ENCODE data around the gene WHRN. TPM values are rescaled to one million over a fixed set of nuclear protein-coding genes. Genes with fewer than 3 reads are reported as not detected.
A peak's percentile ranks its signal among the peaks of the same experiment; 100 is the strongest.

WHRN gene
- total and polyA plus RNA-seq, 2 donors from 2014 or later, result 4.4 to 14.8 TPM

- Histone ChIP-seq H3K27ac (ENCODE audit: low read depth in 2 of 2, low read length in 2 of 2) (no peak overlapping the region), H3K9me3 (ENCODE audit: control insufficient read depth in 2 of 3, insufficient read depth in 1 of 3, low read length in 3 of 3) (no peaks in the 10 kb centered on the region), H3K36me3 (ENCODE audit: control insufficient read depth in 2 of 3, insufficient read depth in 3 of 3, low read length in 3 of 3) (no peaks in the 10 kb centered on the region), H3K4me3 (ENCODE audit: low read length in 3 of 3) (no peak overlapping the region), H3K4me1 (ENCODE audit: control insufficient read depth in 2 of 3, insufficient read depth in 2 of 3, low read depth in 1 of 3, low read length in 3 of 3) (no peaks in the 10 kb centered on the region), H3K9ac (ENCODE audit: low read length in 3 of 3) (no peak overlapping the region), H3K27me3 (ENCODE audit: control insufficient read depth, insufficient read depth, low read length) (no peaks in the 10 kb centered on the region)
- no peak for FAIRE-seq
- intact Hi-C loops (cut with DNase I), result no loop called here
- peak in 1 of 5 donors; percentile 29 for DNase-seq
- TF ChIP-seq CTCF (IDR thresholded peaks at IDR 0.05; ENCODE audit: borderline replicate concordance, extremely low read depth, insufficient read depth), result no peak
Observed at GRCh38 chr9:114433086-114433485, 72.2 kb downstream of the WHRN start.

- no peak overlapping the region for H3K27ac ChIP-seq (ENCODE audit: low read depth in 2 of 2, low read length in 2 of 2)
- TF ChIP-seq CTCF (IDR thresholded peaks at IDR 0.05; ENCODE audit: borderline replicate concordance, extremely low read depth, insufficient read depth), result no peak
- H3K4me3 ChIP-seq (ENCODE audit: low read length in 3 of 3), result no peak overlapping the region
- H3K9me3 ChIP-seq (ENCODE audit: control insufficient read depth in 2 of 3, insufficient read depth in 1 of 3, low read length in 3 of 3), result no peaks in the 10 kb centered on the region
- intact Hi-C loops (cut with DNase I), result no loop called here
- no peak overlapping the region for H3K9ac ChIP-seq (ENCODE audit: low read length in 3 of 3)
- no peaks in the 10 kb centered on the region for H3K36me3 ChIP-seq (ENCODE audit: control insufficient read depth in 2 of 3, insufficient read depth in 3 of 3, low read length in 3 of 3)
- no peaks in the 10 kb centered on the region for H3K27me3 ChIP-seq (ENCODE audit: control insufficient read depth, insufficient read depth, low read length)
- no peaks in the 10 kb centered on the region for H3K4me1 ChIP-seq (ENCODE audit: control insufficient read depth in 2 of 3, insufficient read depth in 2 of 3, low read depth in 1 of 3, low read length in 3 of 3)
- peak in 1 of 5 donors; percentile 7 for DNase-seq
- FAIRE-seq, result no peak
Observed at GRCh38 chr9:114432323-114433067, 72.8 kb downstream of the WHRN start.

GRCh38 chr9:114431770-114432169 is 73.5 kb downstream of the WHRN start:
- Histone ChIP-seq H3K27ac (ENCODE audit: low read depth in 2 of 2, low read length in 2 of 2) (no peak overlapping the region), H3K4me1 (ENCODE audit: control insufficient read depth in 2 of 3, insufficient read depth in 2 of 3, low read depth in 1 of 3, low read length in 3 of 3) (no peaks in the 10 kb centered on the region), H3K4me3 (ENCODE audit: low read length in 3 of 3) (no peak overlapping the region), H3K9ac (ENCODE audit: low read length in 3 of 3) (no peak overlapping the region), H3K27me3 (ENCODE audit: control insufficient read depth, insufficient read depth, low read length) (no peaks in the 10 kb centered on the region), H3K9me3 (ENCODE audit: control insufficient read depth in 2 of 3, insufficient read depth in 1 of 3, low read length in 3 of 3) (no peaks in the 10 kb centered on the region), H3K36me3 (ENCODE audit: control insufficient read depth in 2 of 3, insufficient read depth in 3 of 3, low read length in 3 of 3) (no peaks in the 10 kb centered on the region)
- peak in 1 of 5 donors; percentile 5 for DNase-seq
- FAIRE-seq, result no peak
- TF ChIP-seq CTCF (IDR thresholded peaks at IDR 0.05; ENCODE audit: borderline replicate concordance, extremely low read depth, insufficient read depth), result no peak
- intact Hi-C loops (cut with DNase I), result no loop called here

Measured in kidney (tissue), 14 donors.